ENCODE results near the gene ZMYM4. TPM values are rescaled to one million over a fixed set of nuclear protein-coding genes. Genes with fewer than 3 reads are reported as not detected.

Gene ZMYM4
- total RNA-seq, 4 donors from 2014 or later: 10.6 to 33.8 (median 25.6) TPM

DNA sequence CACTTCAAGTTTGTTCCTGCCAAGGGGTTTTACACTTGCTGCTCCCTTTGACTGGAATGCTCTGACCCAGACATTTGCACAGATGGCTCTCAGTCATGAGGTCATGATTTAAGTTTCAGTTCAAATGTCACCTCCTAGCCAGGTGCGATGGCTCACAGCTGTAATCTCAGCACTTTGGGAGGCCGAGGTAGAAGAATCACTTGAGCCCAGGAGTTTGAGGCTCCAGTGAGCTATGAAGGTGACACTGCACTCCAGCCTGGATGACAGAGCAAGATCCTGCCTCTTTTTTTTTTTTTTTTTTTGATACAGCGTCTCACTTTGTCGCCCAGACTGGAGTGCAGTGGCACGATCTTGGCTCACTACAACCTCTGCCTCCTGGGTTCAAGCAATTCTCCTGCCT is 4.5 kb upstream of the ZMYM4 start:
- Histone ChIP-seq H3K9me3 (no peaks in the 10 kb centered on the region), H3K36me3 (no peaks in the 10 kb centered on the region), H3K4me3 (no peak overlapping the region), H3K27ac (no peak overlapping the region), H3K27me3 (no peaks in the 10 kb centered on the region), H3K4me1 (peaks cover 0 to 34% (median 5%) of the 10 kb centered on the region in 3 donors)
- 69 to 83% methylated on average over 4 to 5 of the region's 5 CpGs for WGBS, 2 donors
- TF ChIP-seq POLR2A (IDR thresholded peaks at IDR 0.05): no peak
- TF ChIP-seq, protein P1, sequence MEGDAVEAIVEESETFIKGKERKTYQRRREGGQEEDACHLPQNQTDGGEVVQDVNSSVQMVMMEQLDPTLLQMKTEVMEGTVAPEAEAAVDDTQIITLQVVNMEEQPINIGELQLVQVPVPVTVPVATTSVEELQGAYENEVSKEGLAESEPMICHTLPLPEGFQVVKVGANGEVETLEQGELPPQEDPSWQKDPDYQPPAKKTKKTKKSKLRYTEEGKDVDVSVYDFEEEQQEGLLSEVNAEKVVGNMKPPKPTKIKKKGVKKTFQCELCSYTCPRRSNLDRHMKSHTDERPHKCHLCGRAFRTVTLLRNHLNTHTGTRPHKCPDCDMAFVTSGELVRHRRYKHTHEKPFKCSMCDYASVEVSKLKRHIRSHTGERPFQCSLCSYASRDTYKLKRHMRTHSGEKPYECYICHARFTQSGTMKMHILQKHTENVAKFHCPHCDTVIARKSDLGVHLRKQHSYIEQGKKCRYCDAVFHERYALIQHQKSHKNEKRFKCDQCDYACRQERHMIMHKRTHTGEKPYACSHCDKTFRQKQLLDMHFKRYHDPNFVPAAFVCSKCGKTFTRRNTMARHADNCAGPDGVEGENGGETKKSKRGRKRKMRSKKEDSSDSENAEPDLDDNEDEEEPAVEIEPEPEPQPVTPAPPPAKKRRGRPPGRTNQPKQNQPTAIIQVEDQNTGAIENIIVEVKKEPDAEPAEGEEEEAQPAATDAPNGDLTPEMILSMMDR (IDR thresholded peaks at IDR 0.05): no peak
- intact Hi-C loops (cut with DNase I): no loop called here
- DNase-seq: no peak

DNA sequence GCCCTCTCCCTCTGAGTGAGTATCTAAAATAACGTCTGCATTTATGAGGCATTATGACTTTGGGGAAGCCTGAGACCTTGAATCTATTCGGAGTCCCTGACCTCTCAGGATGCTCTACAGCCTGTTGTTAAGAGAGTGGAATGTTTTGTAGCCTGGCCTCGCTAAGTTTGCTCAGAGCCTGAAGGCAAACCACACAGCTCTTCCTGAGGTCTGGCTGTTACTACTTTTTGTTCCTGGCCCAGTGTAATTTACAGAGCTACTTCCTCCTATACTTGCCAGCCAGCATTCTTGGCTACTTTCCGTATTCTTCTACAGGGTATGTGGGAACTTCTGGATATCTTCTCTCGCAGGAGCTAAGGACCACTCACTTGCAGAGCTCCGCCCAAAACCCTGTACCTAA is 3.6 kb upstream of the ZMYM4 start:
- intact Hi-C loops (cut with DNase I): no loop called here
- H3K4me1 ChIP-seq: peaks cover under 1 to 39% (median 5%) of the 10 kb centered on the region in 3 donors
- H3K4me3 ChIP-seq: no peak overlapping the region
- H3K36me3 ChIP-seq: no peaks in the 10 kb centered on the region
- no peak for TF ChIP-seq POLR2A (IDR thresholded peaks at IDR 0.05)
- TF ChIP-seq, protein P1 (IDR thresholded peaks at IDR 0.05): no peak
- H3K27ac ChIP-seq: peak overlapping the region; percentile 5 to 52 (median 42)
- DNase-seq: no peak
- 18 to 26% methylated on average over 5 to 6 of the region's 6 CpGs for WGBS, 2 donors
- H3K9me3 ChIP-seq: no peaks in the 10 kb centered on the region
- no peaks in the 10 kb centered on the region for H3K27me3 ChIP-seq

- H3K27ac ChIP-seq: no peak overlapping the region
- WGBS, 2 donors: 85 to 87% methylated on average over 4 of the region's 4 CpGs
- H3K27me3 ChIP-seq: no peaks in the 10 kb centered on the region
- no peak for DNase-seq
- H3K36me3 ChIP-seq: no peaks in the 10 kb centered on the region
- no peaks in the 10 kb centered on the region for H3K9me3 ChIP-seq
- intact Hi-C loops (cut with DNase I): no loop called here
- H3K4me3 ChIP-seq: no peak overlapping the region
- TF ChIP-seq, protein P1 (IDR thresholded peaks at IDR 0.05): no peak
- no peak for TF ChIP-seq POLR2A (IDR thresholded peaks at IDR 0.05)
- H3K4me1 ChIP-seq: peaks cover 5 to 49% (median 10%) of the 10 kb centered on the region in 3 donors
Observed at GRCh38 chr1:35266306-35266705, 2.2 kb upstream of the ZMYM4 start.

- DNase-seq: no peak
- Histone ChIP-seq H3K4me3 (peak overlapping the region; percentile 80 to 99 (median 96)), H3K9me3 (no peaks in the 10 kb centered on the region), H3K27me3 (no peaks in the 10 kb centered on the region), H3K4me1 (peaks cover 5 to 40% (median 10%) of the 10 kb centered on the region in 3 donors), H3K27ac (peak overlapping the region; percentile 79 to 96 (median 95)), H3K36me3 (peaks cover 0 to 5% (median 0%) of the 10 kb centered on the region in 3 donors)
- 1 to 5% methylated on average over 21 to 22 of the region's 24 CpGs for WGBS, 2 donors
- TF ChIP-seq, protein P1 (IDR thresholded peaks at IDR 0.05): no peak
- no peak for TF ChIP-seq POLR2A (IDR thresholded peaks at IDR 0.05)
- intact Hi-C loops (cut with DNase I): no loop called here
Observed at GRCh38 chr1:35269201-35269988, 886 bp downstream of the ZMYM4 start.

GRCh38 chr1:35269989-35270289 is 1.4 kb downstream of the ZMYM4 start:
- intact Hi-C loops (cut with DNase I): no loop called here
- H3K9me3 ChIP-seq: no peaks in the 10 kb centered on the region
- no peaks in the 10 kb centered on the region for H3K27me3 ChIP-seq
- peaks cover 5 to 35% (median 10%) of the 10 kb centered on the region in 3 donors for H3K4me1 ChIP-seq
- H3K27ac ChIP-seq: peak overlapping the region in 3 of 4 donors; percentile 79 to 96 (median 95)
- no peak for TF ChIP-seq POLR2A (IDR thresholded peaks at IDR 0.05)
- no peak for DNase-seq
- H3K36me3 ChIP-seq: peaks cover 0 to 5% (median 0%) of the 10 kb centered on the region in 3 donors
- 44% methylated on average over 2 of the region's 2 CpGs for WGBS, 2 donors
- H3K4me3 ChIP-seq: peak overlapping the region; percentile 80 to 99 (median 96)

All from esophagus squamous epithelium (tissue), 5 donors.